ENCODE results near the gene SZT2.
A peak's percentile ranks its signal among the peaks of the same experiment; 100 is the strongest.

The SZT2 gene

DNA sequence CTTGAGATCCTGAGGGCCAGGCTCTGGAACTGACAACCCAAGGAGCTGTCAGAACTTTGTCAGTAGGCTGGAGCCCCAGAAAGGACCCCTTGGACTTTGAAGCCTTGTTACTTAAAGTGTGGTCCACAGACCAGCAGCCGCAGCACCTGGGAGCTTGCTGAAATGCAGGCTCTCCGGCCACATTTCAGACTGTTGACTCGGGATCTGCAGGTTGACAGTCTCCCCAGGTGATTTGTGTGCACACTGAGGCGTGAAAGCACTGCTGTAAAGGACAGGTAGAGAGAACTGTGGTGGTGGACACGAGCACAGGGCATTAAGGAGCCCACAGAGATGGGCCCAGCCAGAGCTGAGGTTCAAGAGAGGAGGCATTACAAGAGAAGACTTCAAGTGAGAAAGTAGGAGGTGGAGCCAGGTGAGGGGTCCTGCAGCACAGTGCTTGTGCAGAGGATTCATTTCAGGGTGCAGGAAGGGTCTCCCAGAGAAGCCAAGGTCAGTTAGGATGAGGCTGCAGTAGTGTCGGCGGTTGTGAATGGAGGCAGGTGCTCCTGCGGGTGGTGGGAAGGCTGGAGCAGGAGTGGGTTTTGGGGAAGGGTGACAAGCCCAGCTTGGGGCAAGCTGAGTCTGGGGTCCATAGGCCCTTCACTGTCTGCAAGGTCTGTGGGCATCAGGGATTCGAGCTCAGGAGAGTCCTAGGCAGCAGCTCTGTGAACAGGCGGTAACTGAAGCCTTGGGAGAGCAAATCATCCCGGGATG, 59.4 kb downstream of the SZT2 start:
- DNase-seq (ENCODE audit: low read depth in 2 of 2), result no peak
- no peak overlapping the region for H3K4me3 ChIP-seq (replicated peaks in 1 of 2; ENCODE audit: low read depth in 2 of 2, low read length in 2 of 2)
- TF ChIP-seq, protein P1, sequence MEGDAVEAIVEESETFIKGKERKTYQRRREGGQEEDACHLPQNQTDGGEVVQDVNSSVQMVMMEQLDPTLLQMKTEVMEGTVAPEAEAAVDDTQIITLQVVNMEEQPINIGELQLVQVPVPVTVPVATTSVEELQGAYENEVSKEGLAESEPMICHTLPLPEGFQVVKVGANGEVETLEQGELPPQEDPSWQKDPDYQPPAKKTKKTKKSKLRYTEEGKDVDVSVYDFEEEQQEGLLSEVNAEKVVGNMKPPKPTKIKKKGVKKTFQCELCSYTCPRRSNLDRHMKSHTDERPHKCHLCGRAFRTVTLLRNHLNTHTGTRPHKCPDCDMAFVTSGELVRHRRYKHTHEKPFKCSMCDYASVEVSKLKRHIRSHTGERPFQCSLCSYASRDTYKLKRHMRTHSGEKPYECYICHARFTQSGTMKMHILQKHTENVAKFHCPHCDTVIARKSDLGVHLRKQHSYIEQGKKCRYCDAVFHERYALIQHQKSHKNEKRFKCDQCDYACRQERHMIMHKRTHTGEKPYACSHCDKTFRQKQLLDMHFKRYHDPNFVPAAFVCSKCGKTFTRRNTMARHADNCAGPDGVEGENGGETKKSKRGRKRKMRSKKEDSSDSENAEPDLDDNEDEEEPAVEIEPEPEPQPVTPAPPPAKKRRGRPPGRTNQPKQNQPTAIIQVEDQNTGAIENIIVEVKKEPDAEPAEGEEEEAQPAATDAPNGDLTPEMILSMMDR (IDR thresholded peaks at IDR 0.05; ENCODE audit: low read depth, low read length), result no peak

DNA sequence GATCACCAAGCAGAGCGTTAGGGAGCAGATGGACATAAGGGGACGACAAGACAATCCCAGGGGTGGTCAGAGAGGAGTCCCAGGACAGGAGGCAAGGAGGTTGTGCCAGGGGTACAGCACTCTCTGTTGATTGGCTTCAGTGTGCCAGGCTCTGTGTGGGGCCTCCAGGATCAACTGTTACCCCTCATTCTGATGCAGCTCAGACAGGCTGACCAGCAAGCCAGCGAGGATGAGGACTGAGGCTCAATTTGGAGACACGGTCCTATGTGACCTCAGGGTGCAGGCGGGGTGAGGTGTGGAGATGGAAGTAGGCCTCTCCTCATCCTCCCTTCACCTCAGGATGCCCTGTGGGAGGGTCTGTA, 60.0 kb downstream of the SZT2 start:
- TF ChIP-seq, protein P1 (IDR thresholded peaks at IDR 0.05; ENCODE audit: low read depth, low read length), result no peak
- DNase-seq (ENCODE audit: low read depth in 2 of 2), result no peak
- no peak overlapping the region for H3K4me3 ChIP-seq (replicated peaks in 1 of 2; ENCODE audit: low read depth in 2 of 2, low read length in 2 of 2)

DNA sequence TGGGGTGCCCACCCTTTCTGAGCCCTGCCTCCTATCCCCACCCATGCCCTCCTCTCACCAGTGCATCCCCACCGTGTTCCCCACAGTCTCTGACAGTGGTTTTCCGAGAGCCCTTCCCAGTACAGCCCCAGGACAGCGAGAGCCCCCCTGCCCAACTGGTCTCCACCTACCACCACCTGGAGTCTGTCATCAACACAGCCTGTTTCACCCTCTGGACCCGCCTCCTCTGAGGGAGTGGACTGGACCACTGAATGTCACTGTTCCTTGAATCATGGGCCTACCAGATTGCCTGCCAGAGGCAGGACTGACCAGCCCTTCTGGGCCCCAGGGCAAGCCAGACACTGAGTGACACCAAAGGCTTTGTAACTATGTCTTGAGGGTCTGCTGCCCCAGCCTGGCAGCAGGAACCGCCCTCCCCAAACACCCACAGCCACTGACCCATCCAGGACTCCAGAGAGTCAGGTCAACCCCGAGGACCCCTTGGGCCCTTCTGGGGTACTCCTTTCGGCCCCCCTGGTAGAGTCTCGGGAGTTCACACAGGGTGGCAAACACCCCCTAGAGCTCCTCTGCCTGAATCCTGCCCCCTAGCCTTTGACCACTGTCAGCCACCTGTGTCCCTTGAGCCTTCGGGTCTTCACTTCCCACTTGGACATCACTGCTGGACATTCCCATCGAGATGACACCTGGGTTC, 60.7 kb downstream of the SZT2 start:
- TF ChIP-seq, protein P1 (IDR thresholded peaks at IDR 0.05; ENCODE audit: low read depth, low read length), result no peak

GRCh38 chr1:43451157-43451591, 61.5 kb downstream of the SZT2 start:
- DNase-seq (ENCODE audit: low read depth in 2 of 2), result no peak
- TF ChIP-seq, protein P1 (IDR thresholded peaks at IDR 0.05; ENCODE audit: low read depth, low read length), result no peak
- H3K4me3 ChIP-seq (replicated peaks in 1 of 2; ENCODE audit: low read depth in 2 of 2, low read length in 2 of 2), result no peak overlapping the region

More for the DNA sequence above, 60.7 kb downstream of the SZT2 start:
- no peak for DNase-seq (ENCODE audit: low read depth in 2 of 2)
- H3K4me3 ChIP-seq (replicated peaks in 1 of 2; ENCODE audit: low read depth in 2 of 2, low read length in 2 of 2), result no peak overlapping the region

GRCh38 chr1:43451701-43452532, 62.2 kb downstream of the SZT2 start:
- TF ChIP-seq, protein P1 (IDR thresholded peaks at IDR 0.05; ENCODE audit: low read depth, low read length), result no peak
- DNase-seq (ENCODE audit: low read depth in 2 of 2), result no peak
- no peak overlapping the region for H3K4me3 ChIP-seq (replicated peaks in 1 of 2; ENCODE audit: low read depth in 2 of 2, low read length in 2 of 2)

- DNase-seq (ENCODE audit: low read depth in 2 of 2), result peak; percentile 55 to 75
- TF ChIP-seq, protein P1 (IDR thresholded peaks at IDR 0.05; ENCODE audit: low read depth, low read length), result no peak
- H3K4me3 ChIP-seq (replicated peaks in 1 of 2; ENCODE audit: low read depth in 2 of 2, low read length in 2 of 2), result peak overlapping the region; percentile 35 to 51
Measured at GRCh38 chr1:43452789-43453441, 63.2 kb downstream of the SZT2 start.
